Measurements from ENCODE around the gene GAPDHS. TPM values are rescaled to one million over a fixed set of nuclear protein-coding genes. Genes with fewer than 3 reads are reported as not detected.
A peak's percentile ranks its signal among the peaks of the same experiment; 100 is the strongest.

GAPDHS gene
- total RNA-seq, 3 donors from 2014 or later: not detected

GRCh38 chr19:35578707-35579106, 45.5 kb downstream of the GAPDHS start:
- no peaks in the 10 kb centered on the region for H3K36me3 ChIP-seq (ENCODE audit: low read depth)
- DNase-seq (no peak), ATAC-seq (no peak)
- intact Hi-C loops (cut with DNase I, micrococcal nuclease): no loop called here
- H3K4me3 ChIP-seq: no peak overlapping the region
- no peaks in the 10 kb centered on the region for H3K4me1 ChIP-seq (ENCODE audit: low read depth)
- TF ChIP-seq CTCF (IDR thresholded peaks at IDR 0.05): no peak
- peaks cover 25% of the 10 kb centered on the region for H3K9me3 ChIP-seq

GRCh38 chr19:35582760-35583159, 49.5 kb downstream of the GAPDHS start:
- no peak for DNase-seq
- H3K4me1 ChIP-seq (ENCODE audit: low read depth): no peaks in the 10 kb centered on the region
- H3K36me3 ChIP-seq (ENCODE audit: low read depth): no peaks in the 10 kb centered on the region
- peaks cover 3% of the 10 kb centered on the region for H3K9me3 ChIP-seq
- no peak for ATAC-seq
- no peak overlapping the region for H3K4me3 ChIP-seq
- no peak for TF ChIP-seq CTCF (IDR thresholded peaks at IDR 0.05)
- intact Hi-C loops (cut with DNase I, micrococcal nuclease): no loop called here

- DNase-seq (no peak), ATAC-seq (no peak)
- H3K4me3 ChIP-seq: no peak within 1 kb of the TSS
- TF ChIP-seq CTCF (IDR thresholded peaks at IDR 0.05): no peak
- peaks cover 3% of the 10 kb centered on the region for H3K9me3 ChIP-seq
- intact Hi-C loops (cut with DNase I, micrococcal nuclease): no loop called here
- H3K36me3 ChIP-seq (ENCODE audit: low read depth): no peaks in the 10 kb centered on the region
- H3K4me1 ChIP-seq (ENCODE audit: low read depth): no peaks in the 10 kb centered on the region
Measured at GRCh38 chr19:35585848-35586247, 52.6 kb downstream of the GAPDHS start, which contains the start of gene PMIS2. PMIS2 (plus strand) TSS chr19:35586173; CDS start chr19:35586260, 87 bp downstream.

- DNase-seq (no peak), ATAC-seq (no peak)
- no peaks in the 10 kb centered on the region for H3K36me3 ChIP-seq (ENCODE audit: low read depth)
- TF ChIP-seq CTCF (IDR thresholded peaks at IDR 0.05): no peak
- intact Hi-C loops (cut with DNase I, micrococcal nuclease): no loop called here
- H3K4me3 ChIP-seq: no peak overlapping the region
- no peaks in the 10 kb centered on the region for H3K9me3 ChIP-seq
- H3K4me1 ChIP-seq (ENCODE audit: low read depth): no peaks in the 10 kb centered on the region
Measured at GRCh38 chr19:35587321-35587720, 54.1 kb downstream of the GAPDHS start.

GRCh38 chr19:35590875-35591274, 57.6 kb downstream of the GAPDHS start:
- Histone ChIP-seq H3K9me3 (no peaks in the 10 kb centered on the region), H3K4me3 (no peak overlapping the region), H3K4me1 (ENCODE audit: low read depth) (no peaks in the 10 kb centered on the region), H3K36me3 (ENCODE audit: low read depth) (no peaks in the 10 kb centered on the region)
- intact Hi-C loops (cut with DNase I, micrococcal nuclease): no loop called here
- DNase-seq (no peak), ATAC-seq (no peak)
- TF ChIP-seq CTCF (IDR thresholded peaks at IDR 0.05): no peak

- peak in 1 of 3 donors; percentile 19 for DNase-seq
- TF ChIP-seq CTCF (IDR thresholded peaks at IDR 0.05): no peak
- Histone ChIP-seq H3K36me3 (ENCODE audit: low read depth) (no peaks in the 10 kb centered on the region), H3K9me3 (no peaks in the 10 kb centered on the region), H3K4me3 (no peak overlapping the region), H3K4me1 (ENCODE audit: low read depth) (no peaks in the 10 kb centered on the region)
- ATAC-seq: no peak
- intact Hi-C loops (cut with DNase I, micrococcal nuclease): no loop called here
Measured at GRCh38 chr19:35592226-35592625, 59.0 kb downstream of the GAPDHS start.

Data from mucosa of descending colon (tissue), 3 donors.